GM19397 (cell line): Measurements from ENCODE around the gene PCSK2.

Source experiments
- ATAC-seq: cut with Tn5 transposase; IDR thresholded peaks from one replicate; pipeline ENCODE4 v1.9.1; 2021; ENCODE audit warnings: mild to moderate bottlenecking, moderate library complexity; ENCODE audit not compliant: unreplicated experiment

Gene PCSK2

DNA sequence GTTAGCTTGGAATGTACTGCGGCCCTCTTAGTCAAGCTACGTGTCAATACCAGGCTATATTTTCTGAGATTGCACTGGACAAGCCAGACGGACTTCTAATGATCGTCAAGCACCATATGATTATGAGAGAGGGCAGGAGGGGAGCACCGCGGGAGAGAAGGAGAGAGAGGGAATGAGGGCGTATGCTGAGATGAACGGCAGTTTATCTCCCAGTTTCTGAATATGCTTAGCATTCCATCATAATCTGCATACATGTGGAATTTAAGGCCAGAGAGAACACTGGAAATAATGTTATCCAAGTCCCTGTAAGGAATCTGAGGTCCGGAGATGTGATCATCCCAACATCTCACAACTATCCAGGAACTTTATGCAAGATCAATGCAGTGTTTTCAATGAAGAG is 244.1 kb downstream of the PCSK2 start:
- ATAC-seq, result no peak

- ATAC-seq, result no peak
Observed at GRCh38 chr20:17471606-17472187, 244.9 kb downstream of the PCSK2 start.

DNA sequence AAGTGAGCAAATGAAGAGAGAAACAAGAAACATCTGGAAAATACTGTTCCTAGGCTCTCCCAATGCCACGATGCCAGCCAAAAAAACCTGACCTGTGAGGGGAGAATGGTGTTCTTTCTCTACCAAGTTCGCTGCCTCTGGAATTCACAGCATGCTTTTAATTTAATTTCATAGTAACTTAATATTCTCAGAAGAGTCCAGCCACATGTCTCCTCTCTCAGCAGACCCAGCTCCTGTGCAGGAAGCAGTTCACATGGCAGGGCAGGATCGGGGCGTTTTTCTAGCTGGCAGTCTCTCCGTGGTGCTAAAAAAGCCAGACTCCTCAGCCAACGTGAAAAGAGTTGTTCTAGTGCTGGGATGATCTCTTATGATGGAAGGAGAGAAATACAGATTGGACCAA is 246.8 kb downstream of the PCSK2 start:
- ATAC-seq, result no peak

- no peak for ATAC-seq
Observed at GRCh38 chr20:17479063-17479657, 252.3 kb downstream of the PCSK2 start.

DNA sequence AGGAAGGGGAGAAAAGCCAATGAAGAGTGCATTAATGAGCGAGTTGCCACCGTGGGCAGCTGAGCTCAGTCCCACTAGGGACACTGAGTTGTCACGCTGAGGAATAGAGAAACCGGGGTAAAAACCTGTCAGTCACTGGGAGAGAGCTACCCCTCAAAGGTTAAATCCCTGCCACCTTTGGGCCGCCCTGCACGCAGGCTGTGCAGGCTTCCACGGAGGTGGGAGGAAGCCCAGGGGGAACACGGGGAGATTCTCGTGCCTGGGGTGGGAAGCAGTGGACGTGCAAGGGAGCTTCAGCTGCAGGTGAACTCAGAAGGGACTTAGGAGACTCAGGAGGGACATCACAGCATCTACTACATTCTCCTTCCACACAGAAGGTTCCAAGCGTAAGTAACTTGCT is 253.9 kb downstream of the PCSK2 start:
- no peak for ATAC-seq

- no peak for ATAC-seq
Observed at GRCh38 chr20:17481661-17482060, 254.8 kb downstream of the PCSK2 start.

DNA sequence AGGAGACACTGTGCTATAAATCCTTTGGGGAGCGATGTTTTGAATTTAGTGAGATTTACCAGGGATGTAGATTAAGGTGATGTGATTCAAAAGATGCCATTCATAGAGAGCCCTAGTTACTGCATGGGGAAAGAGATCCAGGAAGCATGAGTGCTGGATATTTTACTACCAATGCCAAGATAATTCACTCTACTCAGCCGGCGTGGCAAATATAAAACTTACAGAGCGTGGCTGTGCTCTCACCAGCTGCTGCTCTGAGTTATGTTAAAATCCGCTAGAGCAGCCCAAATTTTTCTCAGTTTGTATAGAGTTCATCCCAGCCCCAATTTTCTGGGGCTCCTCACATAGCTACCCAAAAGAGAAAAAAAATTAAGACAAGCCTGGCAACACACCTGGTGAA is 255.7 kb downstream of the PCSK2 start:
- ATAC-seq, result no peak

GRCh38 chr20:17485017-17485416 is 258.2 kb downstream of the PCSK2 start:
- ATAC-seq, result no peak

- ATAC-seq, result no peak
Observed at GRCh38 chr20:17488916-17489600, 262.2 kb downstream of the PCSK2 start.

DNA sequence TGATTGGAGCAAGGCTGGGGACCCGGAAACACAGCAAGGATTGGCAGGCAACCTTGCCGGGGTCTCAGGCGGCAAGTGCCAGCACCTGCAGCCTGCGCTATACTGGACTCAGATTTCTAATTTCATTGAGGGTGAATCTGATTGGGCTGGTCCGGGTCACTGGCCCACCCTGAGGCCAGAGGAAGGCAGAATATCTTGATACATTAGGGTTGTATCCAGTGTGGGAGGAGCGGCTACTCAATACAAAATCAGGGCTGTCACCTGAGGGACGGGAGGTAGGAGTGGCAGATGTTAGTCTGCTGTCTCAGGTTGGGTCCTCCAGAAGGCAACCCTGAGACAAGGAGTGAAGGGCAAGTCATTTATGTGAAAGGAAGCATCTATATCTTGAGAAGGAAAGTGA is 263.7 kb downstream of the PCSK2 start:
- ATAC-seq, result no peak

DNA sequence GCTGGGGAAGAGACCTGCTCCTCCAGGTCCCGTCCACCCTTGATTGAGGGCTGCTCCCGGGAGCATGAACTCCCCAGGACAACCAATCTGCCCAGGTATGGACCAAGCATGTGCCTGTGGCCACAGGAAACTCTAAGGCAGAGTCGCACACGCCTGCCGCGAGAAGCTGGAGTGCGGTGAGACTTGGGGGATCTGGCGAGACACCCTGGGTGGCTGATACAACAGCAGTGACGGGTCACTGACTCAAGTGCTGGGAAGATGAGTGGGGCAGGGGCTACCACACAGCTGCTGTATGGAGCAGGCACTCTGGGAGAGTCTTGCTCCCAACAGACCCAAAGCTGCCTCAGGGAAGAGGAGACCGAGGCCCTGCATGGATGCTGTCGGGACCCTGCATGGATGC is 264.2 kb downstream of the PCSK2 start:
- no peak for ATAC-seq

- ATAC-seq, result no peak
Observed at GRCh38 chr20:17491488-17491887, 264.6 kb downstream of the PCSK2 start.

- ATAC-seq, result no peak
Observed at GRCh38 chr20:17493173-17493572, 266.3 kb downstream of the PCSK2 start.

- no peak for ATAC-seq
Observed at GRCh38 chr20:17494201-17494600, 267.4 kb downstream of the PCSK2 start.

DNA sequence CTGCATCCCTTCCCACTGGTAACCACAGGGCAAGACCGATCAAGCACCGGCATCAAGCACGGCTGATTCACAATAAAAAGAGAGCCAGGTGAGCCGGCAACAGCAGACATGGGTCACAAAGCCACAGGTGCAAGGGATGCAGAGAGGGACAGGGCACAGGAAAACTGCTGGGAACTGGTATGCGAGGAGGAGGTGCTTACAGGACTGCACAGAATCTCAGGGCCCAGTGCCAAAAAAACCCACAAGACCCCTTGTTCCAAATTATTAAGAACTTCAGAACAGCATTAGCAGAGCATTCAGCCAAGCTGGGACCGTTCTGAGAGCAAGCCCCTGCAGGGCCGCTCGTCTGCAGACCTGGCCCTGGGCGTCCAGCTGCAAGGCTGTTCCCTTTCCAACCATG is 269.0 kb downstream of the PCSK2 start:
- ATAC-seq, result no peak

- ATAC-seq, result no peak
Observed at GRCh38 chr20:17497821-17498580, 271.2 kb downstream of the PCSK2 start.

DNA sequence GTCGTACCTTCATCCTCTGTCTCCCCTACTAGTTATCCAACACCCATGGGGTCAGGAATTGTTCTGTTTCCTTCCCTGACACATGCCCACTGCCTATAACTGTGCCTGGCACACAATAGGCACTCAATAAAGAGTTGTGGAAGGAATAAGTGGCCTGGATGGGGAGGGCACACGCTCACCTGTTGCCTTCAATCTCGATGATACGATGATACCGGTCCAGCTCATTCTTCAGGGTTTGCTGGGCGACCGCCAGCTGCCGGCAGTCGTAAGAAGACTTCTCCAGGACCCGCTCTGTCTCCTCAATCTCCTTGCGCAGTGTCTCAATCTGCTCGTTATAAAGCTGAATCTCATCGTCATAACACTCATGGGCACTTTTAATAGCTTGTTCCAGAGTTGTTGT is 271.8 kb downstream of the PCSK2 start:
- ATAC-seq, result no peak

GRCh38 chr20:17499041-17499440 is 272.2 kb downstream of the PCSK2 start:
- ATAC-seq, result no peak

DNA sequence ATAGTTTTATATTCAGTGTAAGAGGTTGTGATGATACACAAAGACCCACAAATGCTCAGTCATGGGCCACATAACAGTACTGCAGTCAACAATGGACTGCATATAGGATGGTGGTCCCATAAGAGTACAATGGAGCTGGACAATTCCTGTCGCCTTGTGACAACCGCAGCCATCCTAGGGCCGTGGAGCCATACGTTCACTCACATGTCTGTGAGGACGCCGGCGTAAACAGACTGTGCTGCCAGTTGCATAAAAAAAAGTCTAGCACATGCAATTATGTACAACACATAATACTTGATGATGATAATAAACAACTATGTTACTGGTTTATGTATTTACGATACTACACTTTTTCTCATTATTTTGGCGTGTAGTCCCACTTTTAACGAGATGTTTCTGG is 273.4 kb downstream of the PCSK2 start:
- ATAC-seq, result no peak

GRCh38 chr20:17500826-17501225 is 274.0 kb downstream of the PCSK2 start:
- ATAC-seq, result no peak

DNA sequence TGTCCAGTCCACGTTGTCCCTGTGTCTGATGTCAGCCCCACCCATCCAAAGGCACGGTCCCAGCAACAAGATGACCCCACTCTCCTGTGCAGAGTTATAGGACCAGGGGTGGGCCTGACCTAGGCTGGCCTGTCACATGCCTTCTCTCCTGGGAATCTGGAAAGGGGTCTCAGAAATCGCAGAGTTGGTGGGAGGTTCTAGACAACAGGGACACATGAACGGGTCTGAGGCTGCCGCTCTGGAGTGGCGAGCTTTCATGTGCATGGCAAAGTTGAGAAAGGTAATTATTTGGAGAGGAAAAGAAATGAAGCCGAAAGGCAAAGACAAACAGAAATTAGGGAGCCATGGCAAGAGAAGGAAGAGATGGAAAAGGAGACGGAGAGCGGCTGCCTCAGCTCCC is 274.9 kb downstream of the PCSK2 start:
- ATAC-seq, result no peak

GRCh38 chr20:17502105-17502504 is 275.3 kb downstream of the PCSK2 start:
- no peak for ATAC-seq
